Activated T-cell treated with anti-CD3 and anti-CD28 coated beads, Interleukin-2, amount 50 U/mL, for 1 hour (primary cell): ENCODE measurements around the gene HEATR9.
A peak's percentile ranks its signal among the peaks of the same experiment; 100 is the strongest.

ENCODE experiments used
- DNase-seq: peaks from one replicate; pipeline ENCODE4 v3.0.0-alpha.2; 2020

The HEATR9 gene

DNA sequence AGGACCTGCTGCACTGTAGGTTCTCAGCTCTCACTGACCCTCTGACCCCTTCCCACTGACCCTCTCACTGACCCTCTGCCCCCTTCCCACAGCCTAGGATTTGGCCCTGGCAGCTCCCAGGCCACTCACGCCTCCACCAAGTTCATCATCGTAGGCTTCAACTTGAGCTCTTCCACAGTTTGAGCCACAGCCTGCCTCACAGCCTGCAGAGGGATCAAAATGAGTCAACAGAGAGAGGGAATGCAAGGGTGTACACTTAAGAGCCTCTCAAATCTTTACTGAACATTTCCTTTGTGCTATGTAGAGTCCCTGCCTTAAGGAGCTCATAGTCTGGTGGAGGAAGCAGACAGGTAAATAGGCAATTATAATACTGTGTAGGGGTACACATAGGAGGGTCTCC, 12.1 kb downstream of the HEATR9 start:
- DNase-seq, result no peak

DNA sequence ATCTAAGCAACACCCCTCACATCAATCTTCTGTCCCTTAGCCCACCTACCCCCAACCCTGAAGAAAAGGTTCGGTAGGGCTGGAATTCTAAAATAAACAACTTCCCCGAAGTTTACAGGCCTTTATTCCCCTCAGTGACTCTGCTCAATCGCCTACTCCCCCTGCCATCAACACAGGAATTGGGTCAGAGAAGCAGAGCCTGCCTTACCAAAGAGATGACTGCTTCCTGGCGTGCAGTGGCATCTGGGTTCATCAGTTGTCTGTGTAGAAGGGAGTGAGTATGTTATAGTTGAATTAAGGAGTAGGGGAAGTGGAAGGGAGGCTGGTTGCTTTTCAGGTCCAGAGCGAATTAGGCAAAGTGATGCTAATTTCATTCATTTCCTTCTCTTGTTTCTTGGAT, 12.7 kb downstream of the HEATR9 start:
- no peak for DNase-seq

DNA sequence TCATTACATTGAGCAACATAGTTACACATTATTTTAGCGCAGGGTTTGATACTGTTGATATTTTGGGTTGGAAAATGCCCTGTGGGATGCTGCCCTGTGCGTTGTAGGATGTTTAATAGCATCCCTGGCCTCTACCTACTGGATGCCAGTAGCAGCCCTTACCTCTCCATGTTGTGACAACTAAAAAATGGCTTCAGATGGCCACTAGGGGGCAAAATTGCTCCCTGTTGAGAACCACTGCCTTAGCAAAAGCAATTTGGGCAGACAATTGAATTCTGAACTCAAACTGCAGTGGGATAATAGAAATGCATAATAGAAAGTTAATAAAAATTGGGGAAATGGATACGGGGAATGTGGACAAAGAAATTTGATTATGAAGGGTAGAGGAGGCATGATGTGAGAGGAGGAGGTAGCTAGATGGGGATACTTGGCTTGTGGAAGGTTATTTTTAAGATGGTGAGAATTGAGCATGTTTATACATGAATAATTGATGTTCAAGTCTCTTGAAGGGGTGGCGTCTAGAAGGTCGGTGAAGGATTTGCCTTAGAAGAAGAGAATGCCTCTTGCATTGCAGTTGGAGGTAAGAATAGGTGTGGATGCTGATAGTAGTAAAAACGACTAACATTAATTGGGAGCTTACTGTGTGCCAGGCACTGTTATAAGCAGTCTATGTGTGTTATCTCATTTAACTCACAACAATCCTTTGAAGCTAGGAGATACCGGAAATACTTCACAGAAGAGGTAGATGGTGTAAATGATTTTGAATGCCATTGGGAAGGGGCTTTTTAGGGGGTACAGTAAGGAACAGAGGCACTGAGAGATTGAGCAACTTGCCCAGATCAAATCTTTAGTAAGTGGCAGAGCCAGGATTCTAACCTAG, 19.0 kb downstream of the HEATR9 start:
- DNase-seq, result no peak

DNA sequence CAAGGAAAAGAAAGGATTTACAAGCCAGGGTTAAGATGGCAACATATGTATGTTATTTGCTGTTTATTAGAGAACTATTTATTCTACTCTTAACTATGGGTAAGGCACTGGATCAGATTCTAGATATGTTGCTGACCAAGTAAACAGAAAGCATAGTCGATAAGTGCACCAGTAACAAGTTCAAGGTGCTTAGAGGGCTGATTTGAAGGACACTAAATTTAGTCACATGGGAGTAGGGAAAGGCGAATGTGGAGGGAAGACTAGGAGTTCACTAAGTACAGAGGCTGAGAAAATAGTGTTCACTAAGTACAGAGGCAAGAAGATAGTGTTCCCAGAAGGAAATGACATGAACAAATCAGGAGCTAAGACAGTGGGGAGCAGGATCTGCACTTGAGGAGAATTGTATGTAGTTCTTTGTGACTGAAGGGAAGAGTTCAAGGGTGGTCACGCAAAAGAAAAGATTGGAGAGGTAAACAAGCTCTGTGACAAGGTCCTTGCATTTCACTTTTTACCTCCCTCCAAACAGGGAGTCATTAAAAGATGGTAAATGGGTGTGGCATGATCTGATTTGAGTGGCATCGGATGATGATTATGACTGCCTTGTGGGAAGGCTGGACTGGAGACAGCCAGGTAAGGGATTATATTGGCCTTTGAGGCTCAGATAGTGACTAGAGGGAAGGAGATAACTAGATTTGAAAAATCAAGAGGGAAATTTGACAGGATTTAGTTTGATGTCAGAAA, 20.9 kb downstream of the HEATR9 start:
- no peak for DNase-seq

DNA sequence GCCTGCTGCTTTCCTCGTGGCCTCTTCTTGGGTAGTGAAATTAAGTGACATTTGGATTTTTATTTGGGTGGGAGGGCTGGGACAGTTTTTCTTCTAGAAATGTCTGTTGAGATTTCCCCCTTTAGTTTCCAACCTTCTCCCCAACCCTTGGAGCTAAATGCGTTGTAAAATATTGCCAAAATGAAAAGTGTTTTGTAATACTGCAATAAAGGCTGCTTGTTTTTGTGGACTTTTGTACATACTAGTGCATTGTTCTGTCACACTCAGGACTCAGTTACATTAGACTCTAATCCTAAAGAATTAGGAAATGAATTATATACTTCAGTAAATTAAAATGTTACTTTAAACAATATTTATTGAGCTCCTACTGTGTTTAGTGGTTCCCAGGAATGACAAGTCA, 21.7 kb downstream of the HEATR9 start:
- no peak for DNase-seq

DNA sequence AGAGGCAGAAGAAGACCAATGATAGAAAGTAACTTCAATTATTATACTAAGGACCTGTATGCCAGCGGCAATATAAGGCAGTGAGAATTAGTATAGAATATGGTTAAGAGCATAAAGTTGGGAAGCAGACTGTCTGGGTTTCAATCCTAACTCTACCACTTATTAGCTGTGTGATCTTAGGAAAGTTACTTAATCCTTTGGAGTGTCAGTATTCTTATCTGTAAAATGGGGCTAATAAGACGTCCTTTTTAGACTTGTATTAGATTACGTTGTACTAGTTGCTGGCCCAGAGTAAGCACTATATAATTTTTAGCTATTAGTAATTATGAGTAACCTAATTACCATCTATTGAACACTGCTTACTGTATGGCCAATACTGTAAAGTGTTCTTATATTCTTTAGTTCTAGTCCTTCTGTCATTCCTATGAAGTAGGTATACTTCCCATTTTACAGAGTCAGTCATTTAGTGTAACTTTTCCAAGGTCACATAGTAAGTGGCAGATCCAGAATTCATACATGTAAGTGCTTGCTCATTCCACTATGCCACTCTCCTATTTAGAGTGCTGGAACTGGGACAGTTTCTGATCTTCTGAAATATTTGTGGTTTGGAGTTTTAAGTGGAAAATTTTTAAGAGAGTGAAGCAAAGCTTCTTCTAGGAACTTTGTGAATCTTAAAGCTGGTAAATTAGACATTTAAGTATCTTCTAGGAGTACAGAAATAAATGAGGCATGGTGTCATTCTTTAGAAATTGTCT, 22.5 kb downstream of the HEATR9 start:
- DNase-seq, result no peak

DNA sequence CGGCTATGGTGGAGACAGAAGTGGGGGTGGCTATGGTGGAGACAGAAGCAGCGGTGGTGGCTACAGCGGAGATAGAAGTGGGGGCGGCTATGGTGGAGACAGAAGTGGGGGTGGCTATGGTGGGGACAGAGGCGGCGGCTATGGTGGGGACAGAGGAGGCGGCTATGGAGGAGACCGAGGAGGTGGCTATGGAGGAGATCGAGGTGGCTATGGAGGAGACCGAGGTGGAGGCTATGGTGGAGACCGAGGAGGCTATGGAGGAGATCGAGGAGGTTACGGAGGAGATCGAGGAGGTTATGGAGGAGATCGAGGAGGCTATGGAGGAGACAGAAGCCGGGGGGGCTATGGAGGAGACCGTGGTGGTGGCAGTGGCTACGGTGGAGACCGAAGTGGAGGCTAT, 24.1 kb downstream of the HEATR9 start:
- DNase-seq, result no peak

DNA sequence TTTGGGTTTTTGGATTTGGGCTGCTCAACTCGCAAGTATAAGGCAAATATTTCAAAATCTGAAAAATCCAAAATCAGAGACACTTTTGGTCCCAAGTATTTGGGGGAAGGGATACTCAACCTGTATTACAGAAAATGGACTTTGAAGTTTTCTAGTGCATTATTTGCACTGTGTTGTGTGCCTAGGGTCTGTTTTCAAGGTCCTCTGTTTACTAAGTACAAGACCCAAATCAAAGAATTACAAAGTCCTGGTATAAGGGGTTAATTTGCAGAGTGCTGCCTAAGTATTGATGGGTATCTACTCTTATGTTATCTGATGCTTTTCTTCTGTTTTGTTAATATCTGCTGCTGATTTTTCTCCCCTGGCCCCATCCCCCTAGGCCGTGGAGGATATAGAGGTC, 25.0 kb downstream of the HEATR9 start:
- no peak for DNase-seq

DNA sequence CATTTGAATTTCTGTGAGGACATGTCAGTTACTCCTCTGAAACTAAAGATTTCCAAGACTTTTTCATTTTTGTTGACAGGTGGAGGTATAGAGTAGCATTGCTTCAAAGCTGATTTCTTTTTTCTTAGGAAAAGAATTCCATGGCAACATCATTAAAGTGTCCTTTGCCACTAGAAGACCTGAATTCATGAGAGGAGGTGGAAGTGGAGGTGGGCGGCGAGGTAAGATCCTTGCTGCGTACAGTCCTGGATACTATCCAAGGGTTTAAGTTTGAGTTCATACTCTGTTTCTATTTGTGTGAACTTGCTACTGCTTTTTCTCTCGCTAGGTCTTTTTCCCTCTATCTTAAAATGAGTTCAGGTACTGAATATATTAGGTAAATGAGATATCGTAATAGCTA, 26.5 kb downstream of the HEATR9 start:
- no peak for DNase-seq

DNA sequence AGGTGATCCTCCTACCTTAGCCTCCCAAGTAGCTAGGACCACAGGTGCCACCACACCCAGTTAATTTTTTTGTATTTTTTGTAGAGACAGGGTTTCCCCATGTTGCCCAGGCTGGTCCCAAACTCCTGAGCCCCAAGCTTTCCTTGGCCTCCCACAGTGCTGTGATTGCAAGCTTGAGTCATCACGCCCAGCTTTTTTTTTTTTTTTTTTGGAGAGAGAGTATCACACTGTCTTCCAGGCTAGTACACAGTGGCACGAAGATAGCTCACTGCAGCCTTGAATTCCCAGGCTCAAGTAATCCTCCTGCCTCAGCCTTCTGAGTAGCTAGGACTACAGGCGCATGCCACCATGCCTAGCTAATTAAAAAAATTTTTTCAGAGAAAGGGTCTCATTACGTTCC, 27.2 kb downstream of the HEATR9 start:
- no peak for DNase-seq

DNA sequence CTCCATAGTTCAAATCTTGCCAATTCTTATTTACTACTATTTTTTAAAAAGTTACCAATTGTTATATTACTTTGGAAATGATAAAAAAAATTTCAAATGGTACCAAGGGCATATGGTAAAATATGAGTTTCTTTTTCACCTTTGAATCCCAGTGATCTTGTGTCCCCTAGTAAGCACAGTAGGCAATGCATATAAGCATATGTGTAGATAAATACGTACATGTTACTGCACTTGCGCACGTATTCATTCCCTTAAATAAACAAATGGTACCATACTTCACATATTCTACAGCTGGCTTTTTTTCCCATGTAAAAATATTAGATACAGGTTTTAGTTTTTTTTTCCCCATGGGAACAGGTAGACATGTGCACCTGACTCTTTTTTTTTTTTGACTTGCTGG, 27.6 kb downstream of the HEATR9 start:
- no peak for DNase-seq

DNA sequence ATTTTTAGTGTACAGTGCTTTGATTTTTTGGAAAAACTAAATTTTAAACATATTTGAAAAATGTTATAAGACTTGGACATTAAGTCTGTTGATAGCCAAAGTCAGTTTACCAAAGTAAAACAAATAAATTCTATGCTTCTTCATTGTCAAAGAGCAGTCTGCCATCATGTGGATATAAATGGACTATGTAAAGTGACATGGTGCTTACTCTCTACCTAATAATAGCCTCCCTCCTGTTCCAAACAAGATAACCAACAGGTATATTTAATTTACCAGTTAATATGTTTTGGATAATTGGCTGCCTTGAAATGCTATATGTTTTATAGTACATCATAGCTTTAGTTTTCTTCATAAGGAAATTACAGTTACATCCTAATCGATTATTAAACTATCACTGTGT, 43.5 kb downstream of the HEATR9 start:
- DNase-seq, result no peak

DNA sequence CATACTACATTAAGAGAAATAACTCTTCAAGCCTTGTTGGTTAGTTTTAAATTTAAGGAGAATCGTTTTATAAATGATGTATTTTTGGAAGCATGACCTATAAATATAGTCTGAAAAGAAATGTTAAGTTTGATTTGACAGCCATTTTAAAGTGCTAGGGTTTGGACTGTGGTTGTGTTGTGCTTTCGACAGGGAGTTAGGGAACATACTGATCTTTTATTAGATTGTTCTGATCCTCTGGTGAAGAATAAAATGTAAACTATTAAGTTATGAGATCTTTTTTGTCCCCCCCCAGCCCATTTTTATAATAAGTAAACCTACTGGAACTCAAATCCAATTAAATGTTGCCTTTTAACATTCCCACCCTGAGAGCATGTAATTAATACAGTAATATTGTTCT, 47.4 kb downstream of the HEATR9 start:
- DNase-seq, result no peak

DNA sequence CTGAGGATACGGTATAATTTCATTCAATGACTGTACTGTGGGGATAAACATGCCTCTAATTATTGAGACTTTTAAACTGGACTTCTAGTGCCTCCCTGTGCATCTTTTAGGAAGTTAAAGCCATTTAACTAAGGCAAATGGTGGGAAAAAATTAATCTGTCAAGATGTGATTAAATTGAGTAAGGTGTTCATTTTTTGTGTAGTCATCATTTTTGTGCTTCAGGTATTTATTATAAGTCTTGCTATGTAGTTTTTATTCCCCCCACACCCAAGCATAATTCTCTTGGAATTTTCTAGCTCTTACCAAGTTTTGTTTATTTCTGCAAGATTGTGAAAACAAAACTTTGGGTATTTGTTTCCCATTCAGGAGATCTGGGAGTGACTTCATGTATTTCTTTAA, 49.2 kb downstream of the HEATR9 start:
- no peak for DNase-seq

DNA sequence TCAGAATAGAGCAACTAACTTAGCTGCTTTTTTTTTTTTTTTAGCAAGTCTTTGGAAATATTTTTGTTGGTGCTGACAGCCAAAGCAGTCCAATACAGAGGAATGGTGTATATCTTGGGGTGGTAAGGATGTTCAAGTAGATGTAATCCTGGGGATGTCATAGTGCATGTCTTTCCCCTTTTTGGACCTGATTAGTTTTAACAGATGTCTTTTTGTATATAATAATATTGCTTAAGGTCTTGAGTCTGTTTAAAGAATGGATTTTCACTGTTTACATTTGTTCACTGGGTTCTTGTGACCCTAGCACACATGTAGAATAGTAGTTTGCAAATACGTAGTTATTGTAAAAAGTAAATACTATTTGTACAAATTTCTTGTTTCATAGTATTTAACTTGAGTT, 51.5 kb downstream of the HEATR9 start:
- DNase-seq, result no peak

DNA sequence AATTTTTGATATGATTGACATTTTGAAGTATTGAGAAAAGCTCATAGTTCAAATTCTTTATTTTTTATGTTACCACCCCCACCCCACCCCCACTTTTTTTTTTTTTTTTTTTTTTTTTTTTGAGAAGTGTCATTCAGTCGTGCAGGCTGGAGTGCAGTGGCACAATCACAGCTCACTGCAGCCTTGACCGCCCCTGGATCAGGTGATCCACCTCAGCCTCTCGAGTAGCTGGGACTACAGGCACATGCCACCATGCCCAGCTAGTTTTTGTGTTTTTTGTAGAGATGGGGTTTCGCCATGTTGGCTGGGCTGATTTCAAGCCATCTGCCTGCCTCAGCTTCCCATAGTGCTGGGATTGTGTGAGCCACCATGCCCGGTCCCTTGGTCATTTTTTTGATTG, 52.0 kb downstream of the HEATR9 start:
- no peak for DNase-seq

DNA sequence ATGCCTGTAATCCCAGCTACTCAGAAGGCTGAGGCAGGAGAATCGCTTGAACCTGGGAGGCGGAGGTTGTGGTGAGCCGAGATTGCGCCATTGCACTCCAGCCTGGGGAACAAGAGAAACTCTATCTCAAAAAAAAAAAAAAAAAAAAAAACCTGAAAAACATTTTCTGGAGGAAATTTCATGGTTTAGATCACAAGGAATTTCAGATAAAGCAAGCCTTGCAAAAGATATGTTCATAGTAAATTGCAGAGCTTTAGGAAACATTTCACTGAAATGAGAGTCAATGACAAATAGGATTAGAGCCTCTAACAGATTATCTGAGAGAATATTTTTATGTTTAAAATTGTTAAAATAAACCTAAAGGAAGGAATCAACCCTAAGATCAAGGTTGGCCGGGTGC, 56.2 kb downstream of the HEATR9 start:
- DNase-seq, result no peak

DNA sequence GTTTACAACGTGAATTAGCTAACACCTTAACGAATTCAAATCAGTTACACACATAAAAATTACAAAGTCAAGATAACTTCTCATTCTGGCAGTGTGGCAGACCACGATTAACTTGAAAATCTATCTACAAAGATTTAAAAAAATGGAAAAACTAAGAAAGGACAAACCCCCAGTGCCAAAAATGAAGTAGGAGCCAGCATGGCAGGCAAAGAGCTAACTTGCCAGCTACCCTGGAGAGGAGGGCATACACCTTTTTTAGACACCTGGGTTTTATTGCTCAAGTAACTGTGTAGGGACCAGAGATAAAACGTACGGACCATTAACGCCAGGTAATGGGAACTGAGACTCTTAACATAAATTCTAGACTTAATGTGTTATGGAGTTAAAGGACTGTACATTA, 56.9 kb downstream of the HEATR9 start:
- no peak for DNase-seq

DNA sequence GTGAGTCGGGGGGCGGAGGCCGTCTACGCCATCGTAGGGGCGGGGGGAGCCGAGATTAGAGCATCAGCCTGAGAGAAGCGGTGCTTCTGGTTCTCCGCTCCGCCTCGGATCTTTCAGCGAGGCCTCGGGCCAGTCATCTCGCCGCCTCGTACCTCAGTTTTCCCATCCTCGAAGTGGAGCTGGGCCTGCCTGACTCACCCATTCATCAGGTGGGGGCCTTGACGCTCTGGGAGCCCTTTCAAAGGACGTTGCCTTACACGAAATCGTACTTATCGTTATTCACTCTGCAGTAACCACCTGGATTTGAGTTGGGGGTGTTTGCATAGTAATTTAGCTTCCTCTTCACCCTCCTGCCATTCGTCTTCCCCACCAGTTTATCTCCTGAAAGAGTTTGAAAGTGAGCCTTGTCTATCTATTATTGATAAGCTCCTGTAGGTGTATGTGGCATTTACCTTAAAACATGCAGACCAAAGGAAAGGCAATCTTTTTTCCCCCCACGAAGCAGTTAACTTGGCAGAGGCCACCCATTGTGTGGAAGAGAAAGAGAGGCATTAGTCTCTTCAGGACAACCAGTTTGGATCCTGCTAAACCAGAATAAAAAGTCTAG, 58.7 kb downstream of the HEATR9 start:
- DNase-seq, result no peak

DNA sequence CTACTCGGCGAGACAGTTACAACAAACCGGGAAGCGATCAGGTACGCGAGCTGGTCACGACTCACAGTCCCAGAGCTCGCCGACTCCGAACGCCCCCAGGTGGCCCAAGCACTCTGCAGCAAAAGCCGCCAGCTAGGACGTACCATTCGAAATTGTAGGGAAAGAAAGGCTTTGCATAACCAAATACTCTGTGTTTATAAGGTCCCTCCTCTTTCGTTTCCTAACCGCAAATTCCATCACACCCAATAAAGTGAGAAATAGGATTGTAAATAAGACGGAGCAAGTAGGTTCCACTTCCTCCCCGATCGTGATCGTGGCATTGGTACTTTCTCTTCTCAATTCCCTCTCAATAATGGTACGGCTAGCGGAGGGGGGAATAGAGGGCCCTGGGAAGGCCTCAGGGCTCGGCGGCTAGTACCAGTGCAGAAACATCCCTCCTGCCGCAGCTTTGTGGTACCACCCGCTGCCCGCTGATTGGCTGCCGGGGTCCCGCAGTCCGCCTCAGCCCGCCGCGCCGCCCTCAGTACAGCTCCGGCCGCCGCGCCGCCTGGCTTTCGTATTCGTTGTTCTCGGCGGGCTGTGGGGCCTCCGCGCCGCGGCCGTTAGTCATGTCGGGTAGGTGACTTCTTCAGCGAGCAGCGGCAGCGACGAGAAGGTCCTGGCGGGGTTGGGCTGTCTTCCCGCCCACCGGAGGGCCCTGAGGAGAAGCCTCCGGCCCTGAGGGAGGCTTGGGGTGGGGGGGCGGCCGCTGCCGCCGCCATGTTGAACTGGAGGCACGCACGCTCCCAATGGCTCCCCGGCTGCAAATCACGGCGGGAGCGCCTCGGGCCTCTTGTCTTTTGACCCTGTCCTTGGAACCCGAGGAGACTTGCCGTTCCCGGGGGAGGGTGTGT, 59.5 kb downstream of the HEATR9 start, which contains the start of gene TAF15:
TAF15 (plus strand) TSS at position 523 of the 893 bp plus-strand sequence; CDS start at position 609, 86 bp downstream.
- peak; percentile 92 for DNase-seq

DNA sequence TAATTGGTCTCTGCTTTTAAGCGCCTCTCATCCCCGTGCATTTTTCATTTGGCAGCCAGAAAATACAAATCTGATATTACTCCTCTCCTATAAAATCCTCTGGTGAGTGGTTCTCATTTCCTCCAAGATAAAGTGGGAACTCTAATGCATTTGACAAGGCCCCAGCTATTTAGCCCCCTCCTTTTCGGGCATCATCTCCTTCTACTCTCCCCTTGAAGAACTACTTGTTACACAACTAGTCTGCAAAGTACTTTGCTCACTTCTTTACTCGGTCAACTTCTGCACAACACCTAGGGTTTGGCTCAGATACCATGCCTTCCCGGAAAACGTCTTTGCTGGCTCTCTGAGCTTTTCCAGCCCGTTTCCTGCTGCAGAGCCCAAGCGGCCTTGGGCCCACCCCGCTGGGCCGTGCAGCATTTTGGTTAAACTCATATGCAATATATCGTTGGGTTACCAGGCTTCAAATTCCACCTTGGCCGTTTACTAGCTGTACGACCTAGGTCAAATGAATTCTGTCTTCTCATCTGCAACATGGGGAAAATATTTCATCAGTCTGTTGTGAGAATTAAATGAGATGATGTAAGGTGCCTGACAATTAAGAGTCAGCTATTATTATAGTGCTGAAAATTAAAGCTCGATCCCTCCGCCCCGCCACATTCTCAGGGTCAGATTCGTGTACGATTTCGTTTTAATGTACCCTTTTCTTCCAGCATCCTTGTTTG, 60.3 kb downstream of the HEATR9 start:
- DNase-seq, result no peak
